HG03064 (cell line): Measurements from ENCODE around the gene CABP4.
A peak's percentile ranks its signal among the peaks of the same experiment; 100 is the strongest.
"Not testable (repeated sequence)": the region's sequence is repeated elsewhere in the genome, so short reads cannot be mapped to it uniquely, and the experiment has no call there.

Experiments
- ATAC-seq: cut with Tn5 transposase; IDR thresholded peaks from one replicate; pipeline ENCODE4 v1.9.1; 2021; ENCODE audit warnings: low read depth; ENCODE audit not compliant: unreplicated experiment

Gene CABP4

GRCh38 chr11:67418476-67419281, 36.5 kb upstream of the CABP4 start:
- no peak for ATAC-seq

GRCh38 chr11:67419325-67420049, 35.7 kb upstream of the CABP4 start:
- no peak for ATAC-seq

- ATAC-seq: no peak
Measured at GRCh38 chr11:67420147-67420645, 35.0 kb upstream of the CABP4 start.

- peak; percentile 83 for ATAC-seq
Measured at GRCh38 chr11:67420646-67421429, 34.3 kb upstream of the CABP4 start.

- ATAC-seq: no peak
Measured at GRCh38 chr11:67421430-67422031, 33.6 kb upstream of the CABP4 start.

GRCh38 chr11:67422891-67423290, 32.3 kb upstream of the CABP4 start:
- ATAC-seq: no peak

- ATAC-seq: no peak
Measured at GRCh38 chr11:67423466-67423865, 31.7 kb upstream of the CABP4 start.

- no peak for ATAC-seq
Measured at GRCh38 chr11:67423891-67424613, 31.1 kb upstream of the CABP4 start.

GRCh38 chr11:67427364-67427859, 27.7 kb upstream of the CABP4 start:
- ATAC-seq: not testable (repeated sequence)

- ATAC-seq: peak; percentile 53
Measured at GRCh38 chr11:67428052-67429001, 26.8 kb upstream of the CABP4 start, which contains the start of gene RPS6KB2. Gene RPS6KB2 (plus strand): TSS chr11:67428494. CDS start chr11:67428546, 52 bp downstream.

GRCh38 chr11:67429038-67429668, 26.0 kb upstream of the CABP4 start:
- ATAC-seq: no peak

- no peak for ATAC-seq
Measured at GRCh38 chr11:67429722-67430121, 25.4 kb upstream of the CABP4 start.

GRCh38 chr11:67431346-67432249, 23.6 kb upstream of the CABP4 start:
- ATAC-seq: no peak

GRCh38 chr11:67432655-67433349, 22.4 kb upstream of the CABP4 start:
- no peak for ATAC-seq

- no peak for ATAC-seq
Measured at GRCh38 chr11:67433536-67434394, 21.4 kb upstream of the CABP4 start.
